Chondrocyte (in vitro differentiated cells): ENCODE measurements around the gene ARFGAP1. TPM values are rescaled to one million over a fixed set of nuclear protein-coding genes. Genes with fewer than 3 reads are reported as not detected.

ENCODE experiments used
- DNase-seq: peaks from one replicate; pipeline ENCODE4 v3.0.0; 2021; ENCODE audit warnings: mixed read lengths, low spot score
- H3K27ac Mint-ChIP-seq: one replicate; pipeline ENCODE4 v1.8.0; 2021; ENCODE audit warnings: mild to moderate bottlenecking, moderate library complexity, mixed read lengths; ENCODE audit not compliant: unreplicated experiment
- H3K27me3 Mint-ChIP-seq: 2 replicates; pipeline ENCODE4 v1.8.0; 2021; ENCODE audit warnings: low read depth, mixed read lengths
- H3K36me3 Mint-ChIP-seq: 2 replicates; pipeline ENCODE4 v1.8.0; 2021; ENCODE audit warnings: low read depth, mixed read lengths
- H3K4me1 Mint-ChIP-seq: 2 replicates; pipeline ENCODE4 v1.8.0; 2021; ENCODE audit warnings: low read depth, mild to moderate bottlenecking, mixed read lengths
- H3K4me3 Mint-ChIP-seq: one replicate; pipeline ENCODE4 v1.8.0; 2021; ENCODE audit warnings: mild to moderate bottlenecking, moderate library complexity, mixed read lengths; ENCODE audit not compliant: unreplicated experiment
- H3K9me3 Mint-ChIP-seq: 2 replicates; pipeline ENCODE4 v1.8.0; 2021; ENCODE audit warnings: low read depth, mixed read lengths
- total RNA-seq: library from RNA; stranded (reverse); gene quantifications from 3 replicates; pipeline ENCODE4 v1.2.1, GENCODE V29; 2021
- TF ChIP-seq, protein P1 (sequence below): fragments of 200-600 bp; sonication (generic); IDR thresholded peaks from 2 replicates; pipeline ENCODE4 v1.5.0; 2021; ENCODE audit warnings: antibody characterized with exemption, mild to moderate bottlenecking, moderate library complexity

ARFGAP1 gene
- total RNA-seq, 1 donor from 2014 or later = 117 TPM

DNA sequence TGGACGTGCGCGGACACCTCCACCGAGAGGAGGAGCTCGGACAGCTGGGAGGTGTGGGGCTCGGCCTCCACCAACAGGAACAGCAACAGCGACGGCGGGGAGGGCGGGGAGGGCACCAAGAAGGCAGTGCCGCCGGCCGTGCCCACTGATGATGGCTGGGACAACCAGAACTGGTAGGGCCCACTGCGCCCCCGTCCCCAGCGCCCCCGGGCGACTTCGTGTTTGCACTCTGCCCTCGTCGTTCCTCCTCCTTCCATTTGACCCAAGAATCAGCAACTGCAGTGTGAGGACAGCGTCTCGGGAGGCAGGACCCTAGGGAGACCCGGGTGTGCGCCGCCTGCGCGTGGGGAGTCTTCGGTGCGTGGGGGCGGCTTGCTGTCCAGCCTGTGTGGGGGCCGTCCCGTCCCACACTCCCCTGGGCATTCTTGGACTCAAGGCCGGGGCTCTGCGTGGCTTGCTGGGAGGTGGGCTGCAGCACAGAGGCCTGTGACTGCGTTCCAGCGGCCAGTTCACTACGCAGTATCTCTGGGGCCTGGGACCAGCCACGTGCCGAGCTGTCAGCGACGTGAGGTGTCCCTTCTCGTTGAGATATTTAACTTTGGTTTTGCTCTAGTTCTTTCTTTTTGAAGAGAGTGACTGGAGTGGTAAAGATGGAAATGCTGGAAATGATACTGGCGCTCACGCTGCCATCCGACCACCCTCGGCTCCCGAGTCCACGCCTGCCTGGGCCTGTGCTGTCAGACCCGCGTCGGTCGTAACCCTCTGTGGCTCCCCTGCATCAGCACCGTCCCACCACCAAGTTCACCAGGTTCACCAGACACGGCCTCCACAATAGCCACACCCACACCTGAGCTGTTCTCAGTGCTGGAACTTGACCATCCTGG is 15.3 kb downstream of the ARFGAP1 start:
- DNase-seq = no peak
- H3K4me1 Mint-ChIP-seq = no peaks in the 10 kb centered on the region
- no peak overlapping the region for H3K4me3 Mint-ChIP-seq
- peaks cover 17% of the 10 kb centered on the region for H3K36me3 Mint-ChIP-seq
- H3K9me3 Mint-ChIP-seq = no peaks in the 10 kb centered on the region
- no peak overlapping the region for H3K27ac Mint-ChIP-seq
- TF ChIP-seq, protein P1, sequence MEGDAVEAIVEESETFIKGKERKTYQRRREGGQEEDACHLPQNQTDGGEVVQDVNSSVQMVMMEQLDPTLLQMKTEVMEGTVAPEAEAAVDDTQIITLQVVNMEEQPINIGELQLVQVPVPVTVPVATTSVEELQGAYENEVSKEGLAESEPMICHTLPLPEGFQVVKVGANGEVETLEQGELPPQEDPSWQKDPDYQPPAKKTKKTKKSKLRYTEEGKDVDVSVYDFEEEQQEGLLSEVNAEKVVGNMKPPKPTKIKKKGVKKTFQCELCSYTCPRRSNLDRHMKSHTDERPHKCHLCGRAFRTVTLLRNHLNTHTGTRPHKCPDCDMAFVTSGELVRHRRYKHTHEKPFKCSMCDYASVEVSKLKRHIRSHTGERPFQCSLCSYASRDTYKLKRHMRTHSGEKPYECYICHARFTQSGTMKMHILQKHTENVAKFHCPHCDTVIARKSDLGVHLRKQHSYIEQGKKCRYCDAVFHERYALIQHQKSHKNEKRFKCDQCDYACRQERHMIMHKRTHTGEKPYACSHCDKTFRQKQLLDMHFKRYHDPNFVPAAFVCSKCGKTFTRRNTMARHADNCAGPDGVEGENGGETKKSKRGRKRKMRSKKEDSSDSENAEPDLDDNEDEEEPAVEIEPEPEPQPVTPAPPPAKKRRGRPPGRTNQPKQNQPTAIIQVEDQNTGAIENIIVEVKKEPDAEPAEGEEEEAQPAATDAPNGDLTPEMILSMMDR = no peak
- H3K27me3 Mint-ChIP-seq = no peaks in the 10 kb centered on the region

DNA sequence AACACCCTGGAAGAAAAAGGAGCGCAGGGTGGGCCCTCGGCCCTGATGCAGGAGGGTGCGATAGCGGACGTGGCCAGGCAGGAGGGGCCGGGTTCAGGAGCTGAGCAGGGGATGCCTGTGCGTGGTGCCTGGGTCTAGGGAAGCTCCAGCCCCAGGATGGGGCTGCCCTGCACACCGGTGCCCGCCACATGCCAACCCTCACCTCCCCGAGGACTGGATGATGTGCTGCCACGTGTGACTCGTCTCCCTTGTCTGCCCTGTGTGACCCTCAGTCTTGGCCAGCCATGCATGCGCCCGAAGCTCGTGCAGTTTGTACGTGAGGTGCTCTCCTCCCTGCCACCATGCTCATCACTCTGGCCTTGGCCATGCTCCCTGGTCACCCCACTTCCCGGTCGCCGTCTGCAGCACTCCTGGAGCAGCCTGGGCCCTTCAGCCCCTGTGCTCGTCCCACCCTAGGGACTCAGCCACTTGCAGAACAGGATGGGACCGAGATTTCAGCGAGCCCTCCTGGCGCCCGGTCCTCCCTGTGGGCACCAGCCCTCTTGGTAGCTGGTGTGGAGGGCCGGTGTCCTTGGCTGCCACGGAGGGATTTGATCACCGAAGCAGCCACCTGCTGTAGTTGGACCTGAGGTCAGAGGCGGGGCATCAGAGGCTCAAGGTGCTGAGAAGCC is 16.1 kb downstream of the ARFGAP1 start:
- peaks cover 13% of the 10 kb centered on the region for H3K36me3 Mint-ChIP-seq
- no peaks in the 10 kb centered on the region for H3K4me1 Mint-ChIP-seq
- no peaks in the 10 kb centered on the region for H3K9me3 Mint-ChIP-seq
- no peak for DNase-seq
- H3K4me3 Mint-ChIP-seq = no peak overlapping the region
- no peaks in the 10 kb centered on the region for H3K27me3 Mint-ChIP-seq
- H3K27ac Mint-ChIP-seq = no peak overlapping the region
- TF ChIP-seq, protein P1 = no peak

DNA sequence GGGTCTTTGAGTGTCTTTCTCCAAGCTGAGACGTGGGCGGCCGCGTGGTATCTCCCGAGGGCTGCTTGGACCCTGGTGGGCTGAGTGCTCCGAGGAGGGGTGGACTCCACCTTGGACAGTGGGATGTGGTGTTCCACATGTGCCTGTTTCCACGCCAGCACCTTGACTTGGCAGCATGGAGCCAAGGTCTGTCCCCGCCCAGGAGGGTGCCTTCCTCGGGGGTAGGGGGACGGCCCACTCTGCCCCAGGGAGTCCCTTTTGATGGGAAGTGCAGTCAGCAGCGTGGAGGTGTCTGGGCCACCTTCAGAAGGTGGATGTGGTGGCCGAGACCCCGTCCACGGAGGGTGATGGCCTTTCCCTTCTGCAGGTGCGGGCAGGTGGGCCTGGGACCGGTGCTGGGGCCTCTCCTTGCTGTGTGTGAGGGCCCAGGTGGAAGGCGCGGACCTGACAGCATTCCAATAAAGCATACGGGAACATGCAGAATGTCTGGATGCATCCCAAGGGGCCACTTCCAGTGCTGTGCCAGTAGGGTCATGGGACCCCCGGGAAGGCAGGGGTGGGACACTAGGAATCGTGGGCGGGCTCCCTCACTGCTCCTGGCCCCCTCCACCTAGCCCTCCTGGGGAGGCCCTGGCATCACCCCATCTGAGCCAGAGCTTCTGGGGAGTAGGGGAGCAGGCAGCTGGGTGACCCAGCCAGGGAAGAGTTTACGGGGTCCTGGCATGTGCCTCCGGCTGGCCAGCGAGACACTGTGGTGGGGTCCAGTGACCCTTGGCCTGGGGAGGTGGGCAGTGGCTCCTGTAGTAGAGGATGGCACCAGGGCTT is 16.9 kb downstream of the ARFGAP1 start:
- Mint-ChIP-seq H3K27me3 (no peaks in the 10 kb centered on the region), H3K4me1 (no peaks in the 10 kb centered on the region), H3K9me3 (no peaks in the 10 kb centered on the region), H3K27ac (no peak overlapping the region), H3K36me3 (peaks cover 12% of the 10 kb centered on the region), H3K4me3 (no peak overlapping the region)
- TF ChIP-seq, protein P1 = no peak
- no peak for DNase-seq

DNA sequence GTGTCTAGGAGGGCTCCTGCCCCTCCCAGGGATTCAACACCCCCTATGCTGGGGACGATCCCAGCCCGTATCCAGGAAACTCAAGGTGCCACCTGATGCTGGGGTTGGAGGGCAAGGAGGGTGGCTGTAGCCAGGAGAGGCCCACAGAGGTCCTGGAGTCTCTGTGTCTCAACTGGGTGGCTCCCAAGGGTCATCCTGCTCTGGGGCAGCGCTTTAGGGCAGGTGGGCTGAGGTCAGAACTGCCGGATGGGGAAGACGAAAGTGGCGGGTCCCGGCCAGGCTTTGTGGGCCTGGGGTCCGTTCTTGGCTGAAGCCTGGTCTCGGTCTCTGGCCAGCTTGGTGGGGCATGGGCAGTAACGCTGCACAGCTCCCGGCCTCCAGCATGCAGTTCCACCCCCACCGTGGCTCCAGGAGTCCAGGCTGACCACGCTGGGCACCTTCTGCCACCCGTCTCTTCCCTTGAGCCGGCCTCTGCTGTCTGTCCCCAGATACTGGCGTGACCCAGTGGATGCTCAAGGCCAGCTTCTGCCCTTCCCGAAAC is 17.6 kb downstream of the ARFGAP1 start:
- Mint-ChIP-seq H3K4me3 (no peak overlapping the region), H3K4me1 (no peaks in the 10 kb centered on the region), H3K27me3 (no peaks in the 10 kb centered on the region), H3K27ac (no peak overlapping the region), H3K36me3 (peaks cover 12% of the 10 kb centered on the region), H3K9me3 (no peaks in the 10 kb centered on the region)
- TF ChIP-seq, protein P1 = no peak
- DNase-seq = no peak
